Central memory CD8-positive, alpha-beta T cell (primary cell): ENCODE data around the gene SIGLEC7.
"Not testable (repeated sequence)": the region's sequence is repeated elsewhere in the genome, so short reads cannot be mapped to it uniquely, and the experiment has no call there.

ENCODE experiments used
- ATAC-seq: fragments of 150-1000 bp; cut with Tn5 transposase; replicated peaks from 2 replicates; pipeline ENCODE4 v1.10.0; 2022; ENCODE audit warnings: mild to moderate bottlenecking, moderate FRiP score, moderate number of reproducible peaks; ENCODE audit not compliant: poor library complexity, severe bottlenecking; ENCODE audit errors: extremely low read depth
- DNase-seq, 2 donors: peaks; one replicate each; pipeline ENCODE4 v3.0.0; 2021; ENCODE audit warnings: low spot score in 2 of 2
- H3K27ac Mint-ChIP-seq: one replicate; pipeline ENCODE4 v1.8.0; 2022; ENCODE audit warnings: low read depth, mild to moderate bottlenecking, moderate library complexity, mixed read lengths
- H3K27me3 Mint-ChIP-seq: one replicate; pipeline ENCODE4 v1.8.0; 2022; ENCODE audit warnings: mixed read lengths
- H3K36me3 Mint-ChIP-seq: one replicate; pipeline ENCODE4 v1.8.0; 2022; ENCODE audit warnings: mild to moderate bottlenecking, moderate library complexity, mixed read lengths; ENCODE audit not compliant: insufficient read depth
- H3K4me1 Mint-ChIP-seq: one replicate; pipeline ENCODE4 v1.8.0; 2022; ENCODE audit warnings: mixed read lengths
- H3K4me3 Mint-ChIP-seq: one replicate; pipeline ENCODE4 v1.8.0; 2022; ENCODE audit warnings: mild to moderate bottlenecking, moderate library complexity, mixed read lengths
- H3K9me3 Mint-ChIP-seq: one replicate; pipeline ENCODE4 v1.8.0; 2022; ENCODE audit warnings: mixed read lengths

The SIGLEC7 gene

DNA sequence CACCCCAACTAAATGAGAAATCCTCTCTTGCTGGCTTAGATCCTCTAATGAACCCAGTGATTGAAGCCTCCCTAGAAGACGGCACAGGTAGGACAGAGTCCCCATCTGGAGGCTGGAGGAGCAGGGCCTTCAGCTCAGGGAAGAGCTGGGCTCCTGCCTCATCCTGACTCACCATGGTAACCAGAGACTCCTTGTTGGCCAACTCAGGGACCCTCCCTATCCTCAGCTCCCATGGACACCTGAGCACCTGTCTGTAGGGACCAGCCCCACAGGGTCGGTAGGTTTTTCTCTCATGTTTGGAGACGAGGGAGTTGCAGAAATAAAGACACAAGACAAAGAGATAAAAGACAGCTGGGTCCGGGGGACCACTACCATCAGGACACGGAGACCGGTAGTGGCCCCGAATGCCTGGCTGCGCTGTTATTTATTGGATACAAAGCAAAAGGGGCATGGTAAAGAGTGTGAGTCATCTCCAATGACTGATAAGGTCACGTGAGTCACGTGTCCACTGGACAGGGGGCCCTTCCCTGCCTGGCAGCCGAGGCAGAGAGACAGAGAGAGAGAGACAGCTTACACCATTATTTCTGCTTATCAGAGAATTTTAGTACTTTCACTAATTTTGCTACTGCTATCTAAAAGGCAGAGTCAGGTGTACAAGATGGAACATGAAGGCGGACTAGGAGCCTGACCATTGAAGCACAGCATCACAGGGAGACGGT lies 26.6 kb downstream of the SIGLEC7 start:
- Mint-ChIP-seq H3K9me3 (no peaks in the 10 kb centered on the region), H3K4me3 (peak overlapping the region; percentile 81), H3K4me1 (peaks cover 37% of the 10 kb centered on the region), H3K36me3 (no peaks in the 10 kb centered on the region), H3K27me3 (no peaks in the 10 kb centered on the region), H3K27ac (peak overlapping the region; percentile 63)
- ATAC-seq = no peak
- DNase-seq = no peak

DNA sequence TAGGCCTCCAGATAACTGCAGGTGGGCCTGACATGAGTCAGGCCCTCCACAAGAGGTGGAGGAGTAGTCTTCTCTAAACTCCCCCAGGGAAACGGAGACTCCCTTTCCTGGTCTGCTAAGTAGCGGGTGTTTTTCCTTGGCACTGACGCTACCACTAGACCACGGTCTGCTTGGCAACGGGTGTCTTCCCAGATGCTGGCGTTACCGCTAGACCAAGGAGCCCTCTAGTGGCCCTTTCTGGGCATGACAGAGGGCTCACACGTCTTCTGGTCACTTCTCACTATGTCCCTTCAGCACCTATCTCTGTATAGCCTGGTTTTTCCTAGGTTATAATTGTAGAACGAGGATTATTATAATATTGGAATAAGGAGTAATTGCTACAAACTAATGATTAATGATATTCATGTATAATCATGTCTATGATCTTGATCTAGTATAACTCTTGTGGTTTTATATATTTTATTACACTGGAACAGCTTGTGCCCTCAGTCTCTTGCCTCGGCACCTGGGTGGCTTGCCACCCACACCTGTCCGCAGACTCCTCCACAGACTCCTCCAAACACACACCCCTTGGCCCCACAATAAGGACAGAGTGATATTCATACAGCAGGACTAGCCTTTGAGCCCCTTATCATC lies 27.3 kb downstream of the SIGLEC7 start:
- Mint-ChIP-seq H3K4me3 (peak overlapping the region; percentile 81), H3K4me1 (peaks cover 37% of the 10 kb centered on the region), H3K27ac (peak overlapping the region; percentile 63)
- ATAC-seq, H3K36me3 Mint-ChIP-seq, H3K27me3 Mint-ChIP-seq, H3K9me3 Mint-ChIP-seq: not testable (repeated sequence)
- peak; percentile 33 to 54 for DNase-seq

DNA sequence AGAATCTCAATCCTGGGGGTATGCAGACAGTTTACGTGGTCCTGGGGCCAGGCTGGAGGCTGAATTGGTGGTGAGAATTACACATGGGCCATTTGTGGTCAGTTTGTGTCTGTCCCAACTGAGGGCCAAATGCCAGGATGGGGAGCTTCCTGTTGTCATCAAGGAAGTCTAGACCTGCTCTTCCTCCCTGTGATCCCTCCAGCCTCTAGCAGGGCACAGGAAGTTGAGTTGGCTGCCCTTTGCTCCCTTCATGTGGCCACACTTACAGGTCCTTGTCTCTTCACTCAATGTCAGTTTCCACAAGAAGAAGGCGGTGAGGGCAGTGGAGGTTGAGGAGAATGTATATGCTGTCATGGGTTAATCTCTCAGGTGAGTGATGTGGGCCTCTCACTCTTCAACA lies 30.1 kb downstream of the SIGLEC7 start:
- no peak for DNase-seq
- H3K9me3 Mint-ChIP-seq = no peaks in the 10 kb centered on the region
- peaks cover 28% of the 10 kb centered on the region for H3K4me1 Mint-ChIP-seq
- no peak overlapping the region for H3K4me3 Mint-ChIP-seq
- no peaks in the 10 kb centered on the region for H3K27me3 Mint-ChIP-seq
- H3K36me3 Mint-ChIP-seq = no peaks in the 10 kb centered on the region
- ATAC-seq = no peak
- H3K27ac Mint-ChIP-seq = no peak overlapping the region

DNA sequence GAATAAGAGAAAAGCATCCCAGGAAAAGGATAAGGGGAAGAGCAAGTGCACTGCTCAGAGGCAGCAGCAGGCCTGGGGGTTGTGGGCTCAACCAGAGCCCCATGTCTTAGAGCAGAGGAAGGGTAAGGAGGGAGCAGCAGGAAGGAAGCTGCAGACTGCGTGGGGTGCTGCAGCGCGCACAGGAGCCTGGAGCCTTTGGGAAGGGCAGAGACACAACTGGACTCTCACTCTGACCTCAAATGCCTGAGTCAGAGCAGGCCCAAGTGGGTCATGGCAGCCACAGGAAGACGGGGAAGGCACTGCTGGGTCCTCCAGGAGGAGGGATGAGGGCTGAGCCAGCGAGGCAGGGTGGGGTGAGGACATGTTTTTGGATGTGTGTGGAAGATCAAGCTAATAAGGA lies 31.6 kb downstream of the SIGLEC7 start:
- no peak overlapping the region for H3K4me3 Mint-ChIP-seq
- no peak for DNase-seq
- peaks cover 1% of the 10 kb centered on the region for H3K36me3 Mint-ChIP-seq
- peaks cover 14% of the 10 kb centered on the region for H3K4me1 Mint-ChIP-seq
- ATAC-seq = no peak
- H3K27me3 Mint-ChIP-seq = no peaks in the 10 kb centered on the region
- no peak overlapping the region for H3K27ac Mint-ChIP-seq
- no peaks in the 10 kb centered on the region for H3K9me3 Mint-ChIP-seq

DNA sequence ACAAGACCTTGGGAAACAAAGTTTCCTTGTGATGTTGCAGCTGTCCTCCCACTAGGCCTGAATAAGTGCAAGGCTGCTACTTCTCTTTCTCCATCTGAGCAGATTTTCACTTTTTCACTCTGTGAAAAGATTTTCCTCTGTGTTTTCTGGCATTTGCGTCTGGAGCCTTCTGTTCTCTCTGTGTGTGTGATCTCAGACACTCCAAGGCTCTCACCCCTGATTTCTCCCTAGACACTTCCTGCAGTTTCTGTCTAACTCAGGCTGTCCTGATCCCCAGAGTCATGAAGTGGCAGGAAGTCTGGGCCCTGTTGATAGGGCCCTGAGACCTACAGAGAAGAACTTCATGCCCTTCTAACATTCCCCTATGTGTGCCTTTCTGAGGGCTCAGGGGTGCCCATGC lies 37.2 kb downstream of the SIGLEC7 start:
- H3K27ac Mint-ChIP-seq = no peak overlapping the region
- H3K36me3 Mint-ChIP-seq = peaks cover 1% of the 10 kb centered on the region
- peaks cover 9% of the 10 kb centered on the region for H3K27me3 Mint-ChIP-seq
- no peaks in the 10 kb centered on the region for H3K9me3 Mint-ChIP-seq
- H3K4me3 Mint-ChIP-seq = no peak overlapping the region
- peaks cover 8% of the 10 kb centered on the region for H3K4me1 Mint-ChIP-seq
- ATAC-seq = no peak
- DNase-seq = no peak

DNA sequence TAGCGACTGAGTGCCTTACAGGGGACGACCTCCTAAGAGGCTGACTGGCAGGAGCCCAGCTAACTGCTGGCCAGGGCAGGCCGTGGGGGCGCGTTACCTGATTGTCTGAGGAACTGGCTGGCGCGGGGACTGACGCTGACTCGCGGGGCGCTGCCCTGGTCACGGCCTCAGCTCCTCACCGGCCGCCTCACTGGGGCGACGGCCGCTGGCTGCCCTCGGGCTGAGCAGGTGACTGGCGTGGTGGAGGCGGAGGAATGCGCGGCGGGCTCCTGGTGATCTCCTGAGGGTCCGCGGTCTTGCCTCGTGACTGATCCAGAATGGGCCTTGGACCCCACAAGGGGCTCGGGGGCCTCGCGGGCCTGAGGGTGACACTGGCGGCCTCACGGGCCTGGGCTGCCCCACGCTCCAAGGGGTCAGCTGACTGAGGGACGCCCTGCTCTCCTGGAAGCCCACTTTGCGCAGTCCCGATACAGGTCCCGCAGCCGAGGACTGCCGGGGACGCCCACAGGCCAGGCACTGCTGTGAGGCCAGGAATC lies 39.3 kb downstream of the SIGLEC7 start:
- Mint-ChIP-seq H3K27me3 (peaks cover 31% of the 10 kb centered on the region), H3K27ac (no peak overlapping the region), H3K4me3 (no peak overlapping the region), H3K9me3 (no peaks in the 10 kb centered on the region), H3K4me1 (peaks cover 9% of the 10 kb centered on the region), H3K36me3 (peaks cover 2% of the 10 kb centered on the region)
- DNase-seq (no peak), ATAC-seq (no peak)

DNA sequence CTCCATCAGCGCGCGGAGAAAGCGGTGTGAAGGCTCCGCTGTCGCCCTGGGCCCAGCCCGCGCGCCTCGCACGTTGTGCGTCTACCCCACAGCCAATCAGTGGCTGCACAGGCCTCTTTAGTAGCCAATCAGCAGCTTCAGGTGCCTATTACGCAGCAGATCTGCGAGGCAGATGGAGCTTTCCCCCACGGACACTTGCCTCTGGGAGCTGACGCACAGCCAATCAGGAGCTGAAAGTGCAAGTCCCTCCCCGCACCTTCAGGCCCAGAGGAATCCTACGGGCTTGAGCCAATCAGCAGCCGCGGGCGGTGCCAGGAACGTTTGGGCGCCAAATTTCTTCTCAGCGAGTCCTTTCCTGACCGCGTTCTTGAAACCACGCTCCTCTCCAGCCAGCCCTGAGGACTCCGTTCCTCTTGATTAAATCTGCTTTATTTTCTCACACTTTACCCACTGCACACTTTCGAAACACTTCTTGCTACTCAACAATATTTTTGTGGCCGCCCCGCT lies 39.9 kb downstream of the SIGLEC7 start:
- Mint-ChIP-seq H3K27ac (no peak overlapping the region), H3K4me3 (no peak overlapping the region), H3K9me3 (no peaks in the 10 kb centered on the region), H3K27me3 (peaks cover 33% of the 10 kb centered on the region), H3K36me3 (peaks cover 3% of the 10 kb centered on the region), H3K4me1 (peaks cover 9% of the 10 kb centered on the region)
- DNase-seq = no peak
- ATAC-seq = no peak

DNA sequence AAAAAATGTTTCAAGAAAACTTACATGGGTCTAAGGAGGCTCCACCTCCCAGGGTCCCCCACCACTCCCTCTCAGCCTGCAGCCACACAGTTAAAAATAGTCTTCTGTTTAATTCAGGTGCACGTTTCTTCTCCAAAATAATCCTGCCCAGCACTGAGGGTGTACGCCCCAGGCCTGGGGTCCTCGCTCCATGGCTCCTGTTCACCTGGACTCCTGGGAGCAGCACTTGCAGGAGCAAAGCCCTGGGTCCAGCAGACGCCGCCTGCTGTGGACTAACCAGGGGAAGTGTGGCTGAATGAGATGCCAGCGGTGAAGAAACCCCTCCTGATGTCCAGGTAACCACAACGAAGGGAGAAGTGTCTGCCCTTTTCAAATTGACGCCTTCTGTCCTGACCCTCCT lies 41.5 kb downstream of the SIGLEC7 start:
- peaks cover 9% of the 10 kb centered on the region for H3K4me1 Mint-ChIP-seq

DNA sequence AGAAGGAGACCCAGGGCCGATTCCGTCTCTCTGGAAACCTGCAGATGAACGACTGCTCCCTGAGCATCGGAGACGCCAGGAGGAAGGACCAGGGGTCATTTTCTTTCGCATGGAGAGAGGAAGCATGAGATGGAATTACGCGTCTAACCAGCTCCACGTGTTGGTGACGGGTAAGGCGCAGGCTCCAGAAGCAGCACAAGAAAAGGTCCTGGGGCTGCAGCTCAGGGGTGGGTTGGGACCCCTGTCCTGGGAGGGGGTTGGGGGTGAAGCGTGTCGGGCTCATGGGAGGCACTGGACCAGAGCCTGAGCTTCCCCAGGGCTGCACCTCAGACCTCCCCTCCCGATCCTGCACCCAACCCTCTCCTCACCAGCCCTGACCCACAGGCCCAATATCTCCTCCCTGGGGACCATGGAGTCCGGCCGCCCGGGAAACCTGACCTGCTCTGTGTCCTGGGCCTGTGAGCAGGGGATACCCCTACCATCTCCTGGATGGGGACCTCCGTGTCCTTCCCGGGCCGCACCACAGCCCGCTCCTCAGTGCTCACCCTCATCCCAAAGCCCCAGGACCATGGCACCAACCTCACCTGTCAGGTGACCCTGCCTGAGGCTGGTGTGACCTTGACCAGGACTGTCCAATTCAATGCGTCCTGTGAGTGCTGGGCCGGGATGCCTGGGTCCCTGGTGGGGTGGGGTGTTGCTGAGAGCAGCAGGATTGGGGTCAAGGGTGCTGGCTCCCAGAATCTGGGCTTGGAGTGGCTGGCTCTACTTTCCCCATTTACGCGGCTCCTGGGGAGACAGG lies 43.2 kb downstream of the SIGLEC7 start:
- Mint-ChIP-seq H3K4me1 (peaks cover 9% of the 10 kb centered on the region), H3K4me3 (no peak overlapping the region), H3K27ac (no peak overlapping the region), H3K9me3 (no peaks in the 10 kb centered on the region), H3K36me3 (peaks cover 1% of the 10 kb centered on the region), H3K27me3 (peaks cover 43% of the 10 kb centered on the region)
- ATAC-seq (no peak), DNase-seq (no peak)

More for the DNA sequence above, 41.5 kb downstream of the SIGLEC7 start:
- ATAC-seq = no peak
- H3K9me3 Mint-ChIP-seq = no peaks in the 10 kb centered on the region
- H3K36me3 Mint-ChIP-seq = peaks cover 2% of the 10 kb centered on the region
- H3K27ac Mint-ChIP-seq = peak overlapping the region; percentile 38
- H3K27me3 Mint-ChIP-seq = peaks cover 43% of the 10 kb centered on the region
- peak overlapping the region; percentile 52 for H3K4me3 Mint-ChIP-seq
- no peak for DNase-seq

DNA sequence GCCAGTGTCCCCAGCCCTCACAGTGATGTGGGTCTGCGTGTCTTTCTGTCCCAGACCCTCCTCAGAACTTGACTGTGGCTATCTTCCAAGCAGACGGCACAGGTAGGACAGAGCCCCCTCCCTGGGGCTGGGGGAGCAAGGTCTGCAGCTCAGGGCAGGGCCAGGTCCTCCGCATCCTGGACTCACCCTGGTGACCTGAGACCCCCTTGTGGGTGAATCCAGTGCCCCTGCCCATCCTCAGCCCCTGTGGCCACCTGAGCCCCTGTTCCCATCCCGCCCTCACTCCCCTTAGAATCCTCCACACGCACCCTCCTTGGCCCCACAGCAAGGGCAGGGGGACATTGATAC lies 43.7 kb downstream of the SIGLEC7 start:
- no peak overlapping the region for H3K27ac Mint-ChIP-seq
- DNase-seq = no peak
- no peak for ATAC-seq

DNA sequence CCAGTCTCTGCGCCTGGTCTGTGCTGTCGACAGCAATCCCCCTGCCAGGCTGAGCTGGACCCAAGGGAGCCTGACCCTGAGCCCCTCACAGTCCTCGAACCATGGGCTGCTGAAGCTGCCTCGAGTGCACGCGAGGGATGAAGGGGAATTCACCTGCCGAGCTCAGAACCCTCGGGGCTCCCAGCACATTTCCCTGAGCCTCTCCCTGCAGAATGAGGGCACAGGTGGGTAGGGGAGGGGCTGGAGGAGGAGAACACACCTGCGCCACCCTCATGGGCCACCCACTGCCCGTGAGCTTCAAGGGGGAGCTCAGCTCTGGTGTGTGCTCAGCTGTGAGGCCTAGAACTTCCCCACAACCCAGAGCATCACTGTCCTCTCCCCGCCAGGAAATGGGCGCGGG lies 44.2 kb downstream of the SIGLEC7 start:
- Mint-ChIP-seq H3K4me1 (peaks cover 9% of the 10 kb centered on the region), H3K4me3 (no peak overlapping the region), H3K27ac (no peak overlapping the region), H3K36me3 (peaks cover 1% of the 10 kb centered on the region), H3K27me3 (peaks cover 43% of the 10 kb centered on the region), H3K9me3 (no peaks in the 10 kb centered on the region)
- DNase-seq (no peak), ATAC-seq (no peak)

More for the DNA sequence above, 43.7 kb downstream of the SIGLEC7 start:
- peaks cover 9% of the 10 kb centered on the region for H3K4me1 Mint-ChIP-seq
- H3K9me3 Mint-ChIP-seq = no peaks in the 10 kb centered on the region
- peaks cover 43% of the 10 kb centered on the region for H3K27me3 Mint-ChIP-seq
- peaks cover 1% of the 10 kb centered on the region for H3K36me3 Mint-ChIP-seq
- no peak overlapping the region for H3K4me3 Mint-ChIP-seq

DNA sequence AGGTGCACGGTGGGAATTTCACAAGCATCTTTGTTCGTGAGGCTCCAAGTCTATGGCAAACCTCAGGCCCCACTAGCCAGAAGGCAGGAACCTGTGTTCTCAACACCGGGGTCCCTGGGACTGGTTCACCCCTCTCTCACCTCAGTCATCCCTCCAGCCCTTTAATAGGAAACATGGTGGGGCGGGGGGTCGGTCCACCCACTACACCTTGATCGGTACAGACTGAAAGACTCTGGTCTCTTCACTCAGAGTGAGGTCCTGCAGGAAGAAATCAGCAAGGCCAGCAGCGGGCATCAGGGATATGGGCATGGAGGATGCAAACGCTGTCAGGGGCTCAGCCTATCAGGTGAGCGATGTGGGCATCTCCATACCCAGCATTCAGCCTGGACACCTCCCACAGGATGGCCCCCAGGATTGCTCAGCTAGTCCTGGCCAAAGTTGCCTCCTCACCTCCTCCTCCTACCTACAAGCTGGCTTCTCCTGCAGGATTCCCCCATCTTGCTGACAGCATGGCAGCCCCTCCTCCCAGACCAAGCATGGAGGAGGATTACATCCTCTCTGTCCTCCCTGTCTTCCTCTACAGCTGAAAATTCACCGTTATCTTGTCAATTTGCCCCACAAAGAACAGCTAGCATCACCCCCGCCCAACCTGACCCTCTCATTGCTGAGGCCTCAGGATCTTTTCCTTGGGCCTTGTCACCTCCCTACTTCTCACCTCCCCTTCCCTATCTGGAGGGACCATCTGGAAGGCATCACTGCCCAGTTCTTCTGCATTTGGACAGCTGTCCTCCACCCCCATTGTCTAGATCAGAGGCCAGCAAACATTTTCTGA lies 45.5 kb downstream of the SIGLEC7 start:
- H3K36me3 Mint-ChIP-seq = peaks cover 1% of the 10 kb centered on the region
- DNase-seq (no peak), ATAC-seq (no peak)
- peaks cover 9% of the 10 kb centered on the region for H3K4me1 Mint-ChIP-seq
- no peak overlapping the region for H3K27ac Mint-ChIP-seq
- H3K27me3 Mint-ChIP-seq = peaks cover 43% of the 10 kb centered on the region
- H3K4me3 Mint-ChIP-seq = no peak overlapping the region
- no peaks in the 10 kb centered on the region for H3K9me3 Mint-ChIP-seq
